Subcutaneous adipose tissue (tissue), 4 donors: ENCODE measurements around the gene SGF29. TPM values are rescaled to one million over a fixed set of nuclear protein-coding genes. Genes with fewer than 3 reads are reported as not detected.

Experiments
- CTCF ChIP-seq: fragments of 450-650 bp; IDR thresholded peaks from one replicate; pipeline ENCODE4 v1.5.1; 2016; ENCODE audit warnings: low read depth, mild to moderate bottlenecking, control low read depth, antibody characterized with exemption, moderate library complexity
- total RNA-seq, 4 donors: library from RNA; depleted of rRNA; stranded (reverse); fragments of >200 nt; gene quantifications; one replicate each; pipeline ENCODE4 v1.1.0, GENCODE V29; 2016

Gene SGF29
- total RNA-seq, 4 donors from 2014 or later, result 15.6 to 30.8 (median 20.6) TPM

- TF ChIP-seq CTCF, result no peak
Measured at GRCh38 chr16:28607116-28607623, 53.5 kb downstream of the SGF29 start.

- no peak for TF ChIP-seq CTCF
Measured at GRCh38 chr16:28609631-28610594, 56.2 kb downstream of the SGF29 start, which contains the start of gene SULT1A1. SULT1A1 (minus strand) TSS chr16:28610044; CDS start chr16:28608855, 1,189 bp downstream.

- no peak for TF ChIP-seq CTCF
Measured at GRCh38 chr16:28610595-28611191, 57.0 kb downstream of the SGF29 start.

- no peak for TF ChIP-seq CTCF
Measured at GRCh38 chr16:28616636-28617035, 62.9 kb downstream of the SGF29 start.

GRCh38 chr16:28617874-28618273, 64.2 kb downstream of the SGF29 start:
- TF ChIP-seq CTCF, result no peak

GRCh38 chr16:28621481-28622155, 67.9 kb downstream of the SGF29 start:
- no peak for TF ChIP-seq CTCF
